ENCODE data around the gene SENP8.
"Not testable (repeated sequence)": the region's sequence is repeated elsewhere in the genome, so short reads cannot be mapped to it uniquely, and the experiment has no call there.

SENP8 gene

GRCh38 chr15:72170691-72171090, 52.5 kb downstream of the SENP8 start:
- Histone ChIP-seq H3K27ac (no peak overlapping the region), H3K36me3 (no peaks in the 10 kb centered on the region), H3K9me3 (ENCODE audit: severe bottlenecking) (no peaks in the 10 kb centered on the region), H3K27me3 (ENCODE audit: insufficient read depth, low read depth, severe bottlenecking) (no peaks in the 10 kb centered on the region), H3K4me3 (ENCODE audit: low read depth, low read length) (no peak overlapping the region)
- no peak for DNase-seq
- TF ChIP-seq, protein P1, sequence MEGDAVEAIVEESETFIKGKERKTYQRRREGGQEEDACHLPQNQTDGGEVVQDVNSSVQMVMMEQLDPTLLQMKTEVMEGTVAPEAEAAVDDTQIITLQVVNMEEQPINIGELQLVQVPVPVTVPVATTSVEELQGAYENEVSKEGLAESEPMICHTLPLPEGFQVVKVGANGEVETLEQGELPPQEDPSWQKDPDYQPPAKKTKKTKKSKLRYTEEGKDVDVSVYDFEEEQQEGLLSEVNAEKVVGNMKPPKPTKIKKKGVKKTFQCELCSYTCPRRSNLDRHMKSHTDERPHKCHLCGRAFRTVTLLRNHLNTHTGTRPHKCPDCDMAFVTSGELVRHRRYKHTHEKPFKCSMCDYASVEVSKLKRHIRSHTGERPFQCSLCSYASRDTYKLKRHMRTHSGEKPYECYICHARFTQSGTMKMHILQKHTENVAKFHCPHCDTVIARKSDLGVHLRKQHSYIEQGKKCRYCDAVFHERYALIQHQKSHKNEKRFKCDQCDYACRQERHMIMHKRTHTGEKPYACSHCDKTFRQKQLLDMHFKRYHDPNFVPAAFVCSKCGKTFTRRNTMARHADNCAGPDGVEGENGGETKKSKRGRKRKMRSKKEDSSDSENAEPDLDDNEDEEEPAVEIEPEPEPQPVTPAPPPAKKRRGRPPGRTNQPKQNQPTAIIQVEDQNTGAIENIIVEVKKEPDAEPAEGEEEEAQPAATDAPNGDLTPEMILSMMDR (IDR thresholded peaks at IDR 0.05; ENCODE audit: low read depth, low read length) = no peak

DNA sequence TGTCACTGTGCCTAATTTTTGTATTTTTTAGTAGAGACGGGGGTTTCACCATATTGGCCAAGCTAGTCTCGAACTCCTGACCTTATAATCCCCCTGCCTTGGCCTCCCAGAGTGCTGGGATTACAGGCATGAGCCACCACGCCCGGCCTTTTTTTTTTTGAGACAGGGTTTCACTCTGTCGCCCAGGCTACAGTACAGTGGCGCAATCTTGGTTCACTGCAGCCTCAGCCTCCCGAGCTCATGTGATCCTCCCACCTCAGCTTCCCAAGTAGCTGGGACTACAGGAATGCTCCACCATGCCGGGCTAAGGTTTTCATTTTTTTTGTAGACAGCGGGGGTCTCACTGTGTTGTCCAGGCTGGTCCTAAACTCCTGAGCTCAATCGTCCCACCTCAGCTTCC, 53.8 kb downstream of the SENP8 start:
- H3K27me3 ChIP-seq (ENCODE audit: insufficient read depth, low read depth, severe bottlenecking); H3K27ac ChIP-seq; DNase-seq; H3K9me3 ChIP-seq (ENCODE audit: severe bottlenecking); H3K4me3 ChIP-seq (ENCODE audit: low read depth, low read length); H3K36me3 ChIP-seq: not testable (repeated sequence)

- Histone ChIP-seq H3K4me3 (ENCODE audit: low read depth, low read length) (no peak overlapping the region), H3K27me3 (ENCODE audit: insufficient read depth, low read depth, severe bottlenecking) (no peaks in the 10 kb centered on the region), H3K36me3 (no peaks in the 10 kb centered on the region), H3K27ac (no peak overlapping the region), H3K9me3 (ENCODE audit: severe bottlenecking) (no peaks in the 10 kb centered on the region)
- DNase-seq = no peak
- TF ChIP-seq, protein P1 (IDR thresholded peaks at IDR 0.05; ENCODE audit: low read depth, low read length) = no peak
Observed at GRCh38 chr15:72172796-72173195, 54.6 kb downstream of the SENP8 start.

- no peak for DNase-seq
- Histone ChIP-seq H3K27me3 (ENCODE audit: insufficient read depth, low read depth, severe bottlenecking) (no peaks in the 10 kb centered on the region), H3K27ac (no peak overlapping the region), H3K36me3 (no peaks in the 10 kb centered on the region), H3K9me3 (ENCODE audit: severe bottlenecking) (no peaks in the 10 kb centered on the region), H3K4me3 (ENCODE audit: low read depth, low read length) (no peak overlapping the region)
- TF ChIP-seq, protein P1 (IDR thresholded peaks at IDR 0.05; ENCODE audit: low read depth, low read length) = no peak
Observed at GRCh38 chr15:72173401-72173800, 55.2 kb downstream of the SENP8 start.

DNA sequence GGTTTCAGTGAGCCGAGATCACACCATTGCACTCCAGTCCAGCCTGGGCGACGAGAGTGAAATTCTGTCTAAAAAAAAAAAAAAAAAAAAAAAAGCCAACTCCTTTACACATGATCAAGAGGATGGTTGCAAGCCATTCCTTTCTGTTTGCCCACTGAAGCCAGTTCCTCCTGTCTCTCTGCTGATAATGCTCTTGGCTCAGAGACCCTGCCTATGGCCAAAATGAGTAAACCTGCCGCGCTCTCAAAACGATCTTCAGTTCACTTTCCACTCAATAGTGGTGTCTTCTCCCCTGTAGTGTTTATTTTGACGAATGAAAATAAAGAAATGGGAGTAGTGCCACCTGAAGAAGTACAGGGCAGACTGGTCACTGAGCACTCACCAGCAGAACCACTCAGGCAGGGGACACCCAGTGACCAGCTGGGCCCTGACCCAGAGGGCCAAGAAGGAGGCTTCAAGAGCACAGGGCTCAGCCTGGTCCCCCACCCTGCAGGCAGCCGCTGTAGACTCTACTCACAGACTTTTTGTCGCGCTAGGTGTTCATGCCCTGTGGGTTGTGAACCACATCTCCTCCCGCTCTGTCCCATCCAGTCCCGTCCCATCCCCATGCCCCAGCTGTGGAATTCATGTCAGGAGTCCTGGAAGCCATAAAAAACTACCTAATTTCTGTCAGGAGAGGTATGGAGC, 55.8 kb downstream of the SENP8 start:
- Histone ChIP-seq H3K27me3 (ENCODE audit: insufficient read depth, low read depth, severe bottlenecking) (no peaks in the 10 kb centered on the region), H3K9me3 (ENCODE audit: severe bottlenecking) (no peaks in the 10 kb centered on the region), H3K4me3 (ENCODE audit: low read depth, low read length) (no peak overlapping the region), H3K27ac (no peak overlapping the region), H3K36me3 (no peaks in the 10 kb centered on the region)
- no peak for DNase-seq
- TF ChIP-seq, protein P1 (IDR thresholded peaks at IDR 0.05; ENCODE audit: low read depth, low read length) = no peak

- no peak overlapping the region for H3K27ac ChIP-seq
- no peak overlapping the region for H3K4me3 ChIP-seq (ENCODE audit: low read depth, low read length)
- no peaks in the 10 kb centered on the region for H3K27me3 ChIP-seq (ENCODE audit: insufficient read depth, low read depth, severe bottlenecking)
- TF ChIP-seq, protein P1 (IDR thresholded peaks at IDR 0.05; ENCODE audit: low read depth, low read length) = no peak
- no peak for DNase-seq
- no peaks in the 10 kb centered on the region for H3K9me3 ChIP-seq (ENCODE audit: severe bottlenecking)
- H3K36me3 ChIP-seq = no peaks in the 10 kb centered on the region
Observed at GRCh38 chr15:72174551-72175165, 56.5 kb downstream of the SENP8 start.
